Upper lobe of right lung (tissue), 1 donor: ENCODE measurements around the gene ARVCF. TPM values are rescaled to one million over a fixed set of nuclear protein-coding genes. Genes with fewer than 3 reads are reported as not detected.
"Not testable (repeated sequence)": the region's sequence is repeated elsewhere in the genome, so short reads cannot be mapped to it uniquely, and the experiment has no call there.

Experiments used
- ATAC-seq: fragments of 200-7000 bp; cut with Tn5 transposase; one replicate; pipeline ENCODE4 v1.9.1; 2020; ENCODE audit warnings: mild to moderate bottlenecking, moderate library complexity
- DNase-seq: peaks from one replicate; pipeline ENCODE4 v3.0.0-alpha.2; 2020
- H3K27ac ChIP-seq: fragments of 200-600 bp; one replicate; pipeline ENCODE4 v1.8.0; 2022
- H3K27me3 ChIP-seq: fragments of 200-600 bp; one replicate; pipeline ENCODE4 v1.8.0; 2022; ENCODE audit warnings: mild to moderate bottlenecking
- H3K36me3 ChIP-seq: fragments of 200-600 bp; one replicate; pipeline ENCODE4 v1.8.0; 2022
- H3K4me1 ChIP-seq: fragments of 200-600 bp; one replicate; pipeline ENCODE4 v1.8.0; 2022
- H3K4me3 ChIP-seq: fragments of 200-600 bp; one replicate; pipeline ENCODE4 v1.8.0; 2022; ENCODE audit warnings: mild to moderate bottlenecking
- H3K9me3 ChIP-seq: fragments of 200-600 bp; one replicate; pipeline ENCODE4 v1.8.0; 2022
- CTCF ChIP-seq: fragments of 200-600 bp; IDR thresholded peaks from one replicate; pipeline ENCODE4 v1.8.0; 2022; ENCODE audit warnings: antibody characterized with exemption
- intact Hi-C: fragments of 100-400 bp; cut with DNase I; formaldehyde crosslinking; loops from one replicate; pipeline ENCODE4 v1.11.0; 2022
- total RNA-seq: library from RNA; stranded (reverse); fragmentation: NEBNext Ultra II Directional; extraction: Animal tissue kit (Norgen Biotek cat#: 25700); gene quantifications from one replicate; pipeline ENCODE4 v1.2.1, GENCODE V29; 2021
- donor health status: DM: no; HTN: yes; CAD: no; lungs with severe emphysema.

The ARVCF gene
- total RNA-seq, 1 donor from 2014 or later: 25.4 TPM

GRCh38 chr22:19930551-19931486 is 85.8 kb downstream of the ARVCF start:
- no peak for DNase-seq
- Histone ChIP-seq H3K4me3 (no peak overlapping the region), H3K9me3 (no peaks in the 10 kb centered on the region), H3K27me3 (no peaks in the 10 kb centered on the region), H3K4me1 (peaks cover 12% of the 10 kb centered on the region), H3K27ac (no peak overlapping the region), H3K36me3 (no peaks in the 10 kb centered on the region)
- TF ChIP-seq CTCF: no peak
- no peak for ATAC-seq
- intact Hi-C loops: no loop called here

- no peak for TF ChIP-seq CTCF
- ATAC-seq: no peak
- intact Hi-C loops: no loop called here
- Histone ChIP-seq H3K9me3 (no peaks in the 10 kb centered on the region), H3K27me3 (no peaks in the 10 kb centered on the region), H3K27ac (no peak overlapping the region), H3K36me3 (no peaks in the 10 kb centered on the region), H3K4me1 (peaks cover 12% of the 10 kb centered on the region), H3K4me3 (no peak overlapping the region)
- no peak for DNase-seq
Observed at GRCh38 chr22:19929586-19930550, 86.8 kb downstream of the ARVCF start.

GRCh38 chr22:19928207-19928606 is 88.4 kb downstream of the ARVCF start:
- ATAC-seq (peak; percentile 46), DNase-seq (no peak)
- Histone ChIP-seq H3K27ac (no peak overlapping the region), H3K4me1 (peaks cover 6% of the 10 kb centered on the region), H3K27me3 (no peaks in the 10 kb centered on the region), H3K9me3 (no peaks in the 10 kb centered on the region), H3K36me3 (no peaks in the 10 kb centered on the region), H3K4me3 (no peak overlapping the region)
- TF ChIP-seq CTCF: no peak
- intact Hi-C loops: no loop called here

- no peaks in the 10 kb centered on the region for H3K9me3 ChIP-seq
- H3K4me1 ChIP-seq: peaks cover 2% of the 10 kb centered on the region
- no peak overlapping the region for H3K4me3 ChIP-seq
- DNase-seq (no peak), ATAC-seq (no peak)
- TF ChIP-seq CTCF: no peak
- no peaks in the 10 kb centered on the region for H3K27me3 ChIP-seq
- H3K36me3 ChIP-seq: no peaks in the 10 kb centered on the region
- intact Hi-C loops: no loop called here
- no peak overlapping the region for H3K27ac ChIP-seq
Observed at GRCh38 chr22:19927696-19928095, 88.9 kb downstream of the ARVCF start.

- H3K4me3 ChIP-seq, H3K36me3 ChIP-seq, H3K9me3 ChIP-seq, H3K27ac ChIP-seq, ATAC-seq, H3K4me1 ChIP-seq, intact Hi-C loops, H3K27me3 ChIP-seq: not testable (repeated sequence)
- peak; percentile 16 for DNase-seq
Observed at GRCh38 chr22:19926028-19926427, 90.6 kb downstream of the ARVCF start.
